ENCODE measurements around the gene ECE2. TPM values are rescaled to one million over a fixed set of nuclear protein-coding genes. Genes with fewer than 3 reads are reported as not detected.

ECE2 gene
- total RNA-seq, 1 experiment from 2014 or later: not detected

DNA sequence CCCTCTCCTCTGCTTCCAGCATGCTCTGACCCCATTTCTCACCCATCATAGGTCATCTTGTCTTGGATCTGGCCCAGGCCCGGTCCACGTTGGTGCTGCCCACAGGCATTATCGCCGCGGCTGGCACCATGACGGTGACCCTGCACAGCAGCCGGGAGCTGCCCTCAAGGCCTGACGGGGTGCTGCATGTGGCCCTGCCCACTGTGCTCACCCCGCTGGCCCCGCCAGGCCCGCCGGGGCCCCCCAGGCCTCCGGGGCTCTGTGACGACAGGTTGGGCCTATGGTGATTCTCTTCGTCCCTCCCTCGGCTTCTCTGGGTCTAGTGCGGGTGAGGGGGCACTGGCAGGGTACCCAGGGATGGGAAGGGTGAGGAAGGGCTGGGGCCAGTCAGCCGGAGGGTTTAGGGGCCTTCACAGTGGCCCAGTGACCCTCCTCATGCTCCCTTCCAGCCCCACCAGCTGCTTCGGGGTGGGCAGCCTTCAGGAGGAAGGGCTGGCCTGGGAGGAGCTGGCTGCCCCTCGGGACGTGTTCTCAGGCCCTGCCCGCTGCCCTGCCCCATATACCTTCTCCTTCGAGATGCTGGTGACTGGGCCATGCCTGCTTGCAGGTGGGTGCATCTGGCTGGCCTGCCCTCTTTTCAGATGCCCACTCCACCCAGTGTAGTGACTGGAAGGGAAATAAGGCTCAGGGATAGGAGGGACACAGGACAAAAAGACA is 42.5 kb upstream of the ECE2 start:
- H3K4me1 ChIP-seq (ENCODE audit: insufficient read depth, low read length): peaks cover 19% of the 10 kb centered on the region
- intact Hi-C loops (cut with micrococcal nuclease): loop anchor here (5.0 kb wide), 1 partner anchor 46 kb away; the partner anchor contains the start of gene ABCF3
- H2AFZ ChIP-seq (ENCODE audit: low read length): no peak overlapping the region
- no peaks in the 10 kb centered on the region for H3F3A ChIP-seq (ENCODE audit: low read length, unreplicated experiment)
- BruUV-seq (replicated peaks): no TSS peak
- ChIA-PET CTCF (no interaction called here), POLR2A (ENCODE audit: unreplicated experiment) (no interaction called here)
- ATAC-seq: no peak
- no peak overlapping the region for H3K4me3 ChIP-seq (ENCODE audit: low read length)
- no peak overlapping the region for H3K9ac ChIP-seq (ENCODE audit: low read length)
- H3K27me3 ChIP-seq (ENCODE audit: low read length): peaks cover 10% of the 10 kb centered on the region
- H4K20me1 ChIP-seq (ENCODE audit: low read length): no peaks in the 10 kb centered on the region
- no peaks in the 10 kb centered on the region for H3K36me3 ChIP-seq (ENCODE audit: low read depth, low read length)
- TF ChIP-seq, protein P1, sequence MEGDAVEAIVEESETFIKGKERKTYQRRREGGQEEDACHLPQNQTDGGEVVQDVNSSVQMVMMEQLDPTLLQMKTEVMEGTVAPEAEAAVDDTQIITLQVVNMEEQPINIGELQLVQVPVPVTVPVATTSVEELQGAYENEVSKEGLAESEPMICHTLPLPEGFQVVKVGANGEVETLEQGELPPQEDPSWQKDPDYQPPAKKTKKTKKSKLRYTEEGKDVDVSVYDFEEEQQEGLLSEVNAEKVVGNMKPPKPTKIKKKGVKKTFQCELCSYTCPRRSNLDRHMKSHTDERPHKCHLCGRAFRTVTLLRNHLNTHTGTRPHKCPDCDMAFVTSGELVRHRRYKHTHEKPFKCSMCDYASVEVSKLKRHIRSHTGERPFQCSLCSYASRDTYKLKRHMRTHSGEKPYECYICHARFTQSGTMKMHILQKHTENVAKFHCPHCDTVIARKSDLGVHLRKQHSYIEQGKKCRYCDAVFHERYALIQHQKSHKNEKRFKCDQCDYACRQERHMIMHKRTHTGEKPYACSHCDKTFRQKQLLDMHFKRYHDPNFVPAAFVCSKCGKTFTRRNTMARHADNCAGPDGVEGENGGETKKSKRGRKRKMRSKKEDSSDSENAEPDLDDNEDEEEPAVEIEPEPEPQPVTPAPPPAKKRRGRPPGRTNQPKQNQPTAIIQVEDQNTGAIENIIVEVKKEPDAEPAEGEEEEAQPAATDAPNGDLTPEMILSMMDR (conservative IDR thresholded peaks at IDR 0.05; ENCODE audit: low read depth, low read length): no peak
- TF ChIP-seq EZH2phosphoT487 (IDR thresholded peaks at IDR 0.05; ENCODE audit: borderline replicate concordance, low read length) (no peak), EZH2 (IDR thresholded peaks at IDR 0.05; ENCODE audit: low read length, unreplicated experiment) (no peak)
- no peaks in the 10 kb centered on the region for H3K9me3 ChIP-seq (ENCODE audit: low read length)
- no peak overlapping the region for H3K4me2 ChIP-seq (ENCODE audit: low read length)
- no peak overlapping the region for H3K27ac ChIP-seq (ENCODE audit: low read length)
- DNase-seq: no peak
- no peaks in the 10 kb centered on the region for H3K9me2 ChIP-seq (replicated peaks; ENCODE audit: low read length)
- no peaks in the 10 kb centered on the region for H3K79me2 ChIP-seq (ENCODE audit: low read length)

DNA sequence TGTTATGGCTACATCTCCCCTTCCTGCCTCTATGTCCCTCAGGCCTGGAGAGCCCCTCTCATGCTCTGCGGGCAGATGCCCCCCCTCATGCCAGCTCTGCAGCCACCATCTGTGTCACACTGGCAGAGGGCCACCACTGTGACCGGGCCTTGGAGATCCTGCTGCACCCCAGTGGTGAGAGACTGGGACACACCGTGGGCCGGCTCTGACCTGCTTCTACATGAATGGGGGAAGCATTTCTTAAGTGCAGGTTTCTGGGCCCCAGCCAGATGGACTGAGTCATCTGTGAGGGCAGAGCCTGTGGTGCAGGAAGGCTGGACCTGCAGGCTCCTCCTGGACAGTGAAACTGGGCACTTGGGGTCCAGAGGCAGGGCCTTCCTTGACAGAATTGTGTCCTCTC is 41.6 kb upstream of the ECE2 start:
- CTCF ChIA-PET: no interaction called here
- H3K4me3 ChIP-seq (ENCODE audit: low read length): no peak overlapping the region
- H3K27me3 ChIP-seq (ENCODE audit: low read length): peaks cover 10% of the 10 kb centered on the region
- DNase-seq: peak; percentile 95
- no peak for TF ChIP-seq EZH2phosphoT487 (IDR thresholded peaks at IDR 0.05; ENCODE audit: borderline replicate concordance, low read length)
- TF ChIP-seq, protein P1 (conservative IDR thresholded peaks at IDR 0.05; ENCODE audit: low read depth, low read length): peak; percentile 56
- peak overlapping the region; percentile 31 for H2AFZ ChIP-seq (ENCODE audit: low read length)
- H3F3A ChIP-seq (ENCODE audit: low read length, unreplicated experiment): no peaks in the 10 kb centered on the region
- POLR2A ChIA-PET (ENCODE audit: unreplicated experiment): no interaction called here
- H4K20me1 ChIP-seq (ENCODE audit: low read length): no peaks in the 10 kb centered on the region
- BruUV-seq (replicated peaks): no TSS peak
- peak; percentile 85 for ATAC-seq
- H3K9me3 ChIP-seq (ENCODE audit: low read length): no peaks in the 10 kb centered on the region
- no peaks in the 10 kb centered on the region for H3K36me3 ChIP-seq (ENCODE audit: low read depth, low read length)
- intact Hi-C loops (cut with micrococcal nuclease): loop anchor here (5.0 kb wide), 1 partner anchor 47 kb away; the partner anchor contains the start of gene ABCF3
- no peaks in the 10 kb centered on the region for H3K79me2 ChIP-seq (ENCODE audit: low read length)
- H3K9ac ChIP-seq (ENCODE audit: low read length): no peak overlapping the region
- peaks cover 19% of the 10 kb centered on the region for H3K4me1 ChIP-seq (ENCODE audit: insufficient read depth, low read length)
- H3K4me2 ChIP-seq (ENCODE audit: low read length): peak overlapping the region; percentile 56
- no peak overlapping the region for H3K27ac ChIP-seq (ENCODE audit: low read length)
- no peaks in the 10 kb centered on the region for H3K9me2 ChIP-seq (replicated peaks; ENCODE audit: low read length)

DNA sequence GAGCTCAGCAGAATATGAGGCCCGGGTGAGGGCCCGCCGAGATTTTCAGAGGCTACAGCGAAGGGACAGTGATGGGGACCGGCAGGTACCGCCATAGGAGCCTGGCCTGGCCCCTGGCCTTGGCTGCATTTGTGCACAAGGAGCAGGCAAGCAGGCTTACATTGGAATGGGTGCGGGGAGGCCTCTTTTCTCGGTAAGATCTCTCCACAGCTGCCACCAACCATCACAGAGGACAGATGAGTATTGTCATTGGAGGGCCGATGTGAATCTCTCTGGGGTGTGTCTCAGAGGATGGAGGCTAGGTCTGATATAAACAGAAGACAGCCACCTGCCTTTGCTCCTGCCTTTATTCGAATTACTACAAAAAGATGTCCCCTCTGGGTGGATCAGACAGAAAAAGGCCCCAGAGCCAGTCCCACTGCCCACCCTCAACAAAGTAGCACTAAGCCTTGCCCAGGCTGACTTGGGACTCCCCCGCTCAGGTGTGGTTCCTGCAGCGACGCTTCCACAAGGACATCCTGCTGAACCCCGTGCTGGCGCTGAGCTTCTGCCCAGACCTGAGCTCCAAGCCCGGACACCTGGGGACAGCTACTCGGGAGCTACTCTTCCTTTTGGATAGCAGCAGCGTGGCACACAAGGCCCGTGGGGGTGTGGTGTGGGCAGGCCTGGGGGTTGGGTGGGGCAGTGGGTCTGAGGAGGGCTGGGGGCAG is 41.0 kb upstream of the ECE2 start:
- Histone ChIP-seq H2AFZ (ENCODE audit: low read length) (no peak overlapping the region), H3K4me1 (ENCODE audit: insufficient read depth, low read length) (peaks cover 15% of the 10 kb centered on the region), H3K27me3 (ENCODE audit: low read length) (peaks cover 7% of the 10 kb centered on the region), H3K9ac (ENCODE audit: low read length) (no peak overlapping the region), H3K4me3 (ENCODE audit: low read length) (no peak overlapping the region), H3F3A (ENCODE audit: low read length, unreplicated experiment) (no peaks in the 10 kb centered on the region), H3K9me3 (ENCODE audit: low read length) (no peaks in the 10 kb centered on the region), H3K9me2 (replicated peaks; ENCODE audit: low read length) (no peaks in the 10 kb centered on the region), H4K20me1 (ENCODE audit: low read length) (no peaks in the 10 kb centered on the region), H3K27ac (ENCODE audit: low read length) (no peak overlapping the region), H3K79me2 (ENCODE audit: low read length) (no peaks in the 10 kb centered on the region), H3K4me2 (ENCODE audit: low read length) (peak overlapping the region; percentile 56; the same call in 1 of the 2 replicates), H3K36me3 (ENCODE audit: low read depth, low read length) (no peaks in the 10 kb centered on the region)
- DNase-seq: no peak
- CTCF ChIA-PET: no interaction called here
- POLR2A ChIA-PET (ENCODE audit: unreplicated experiment): no interaction called here
- no peak for ATAC-seq
- no peak for TF ChIP-seq EZH2 (IDR thresholded peaks at IDR 0.05; ENCODE audit: low read length, unreplicated experiment)
- no peak for TF ChIP-seq EZH2phosphoT487 (IDR thresholded peaks at IDR 0.05; ENCODE audit: borderline replicate concordance, low read length)
- TF ChIP-seq, protein P1 (conservative IDR thresholded peaks at IDR 0.05; ENCODE audit: low read depth, low read length): no peak
- no TSS peak for BruUV-seq (replicated peaks)
- intact Hi-C loops (cut with micrococcal nuclease): loop anchor here (5.0 kb wide), 1 partner anchor 48 kb away; the partner anchor contains the start of gene ABCF3
